HG03135 (cell line): ENCODE measurements around the gene YPEL3.
"Not testable (repeated sequence)": the region's sequence is repeated elsewhere in the genome, so short reads cannot be mapped to it uniquely, and the experiment has no call there.

Experiments
- ATAC-seq: cut with Tn5 transposase; IDR thresholded peaks from one replicate; pipeline ENCODE4 v1.9.1; 2021; ENCODE audit warnings: mild to moderate bottlenecking, moderate library complexity; ENCODE audit not compliant: unreplicated experiment

The YPEL3 gene, protein sequence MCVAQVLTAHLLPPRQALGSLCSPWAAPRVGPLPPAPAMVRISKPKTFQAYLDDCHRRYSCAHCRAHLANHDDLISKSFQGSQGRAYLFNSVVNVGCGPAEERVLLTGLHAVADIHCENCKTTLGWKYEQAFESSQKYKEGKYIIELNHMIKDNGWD

DNA sequence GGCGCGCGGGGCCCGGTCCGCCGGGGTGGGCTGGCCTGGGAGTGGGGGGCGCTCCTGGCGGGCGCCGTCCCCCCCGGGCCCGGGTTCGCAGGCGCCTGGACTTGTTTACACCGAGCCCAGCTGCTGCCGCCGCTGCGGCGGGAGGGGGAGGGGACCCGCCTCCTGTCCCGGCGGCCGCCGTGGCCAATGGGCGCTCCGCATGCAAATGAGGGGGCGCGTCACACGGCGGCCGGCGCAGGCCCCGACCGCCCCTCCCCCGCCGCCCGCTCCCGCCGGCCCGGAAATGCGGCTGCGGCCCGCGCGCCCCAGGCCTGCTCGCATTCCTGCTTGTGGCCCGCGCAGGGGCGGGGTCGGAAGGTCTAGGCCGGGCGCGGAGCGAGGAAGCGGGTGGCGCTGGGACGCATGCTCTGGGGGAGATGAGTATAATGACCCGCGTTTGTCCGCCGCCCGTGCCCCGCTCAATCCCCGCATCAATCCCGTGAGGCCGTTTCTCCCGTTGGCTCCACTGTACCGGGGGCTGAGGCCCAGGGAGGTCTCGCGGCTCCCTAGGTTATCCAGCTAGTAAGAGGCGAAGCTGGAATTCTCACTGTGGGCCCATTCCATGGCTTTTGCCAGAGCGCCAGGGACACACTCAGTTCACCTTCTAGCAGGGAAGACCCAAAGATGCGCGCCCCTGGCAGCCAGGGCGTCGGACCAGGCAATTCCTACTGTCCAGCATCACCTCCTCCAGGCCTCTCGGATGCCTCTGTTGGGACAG is at the start of gene YPEL3:
Gene YPEL3, minus strand, starts transcription at position 109 of the 757 bp plus-strand sequence. CDS start 731 bp downstream, outside the sequence.
- ATAC-seq, result peak; percentile 36

DNA sequence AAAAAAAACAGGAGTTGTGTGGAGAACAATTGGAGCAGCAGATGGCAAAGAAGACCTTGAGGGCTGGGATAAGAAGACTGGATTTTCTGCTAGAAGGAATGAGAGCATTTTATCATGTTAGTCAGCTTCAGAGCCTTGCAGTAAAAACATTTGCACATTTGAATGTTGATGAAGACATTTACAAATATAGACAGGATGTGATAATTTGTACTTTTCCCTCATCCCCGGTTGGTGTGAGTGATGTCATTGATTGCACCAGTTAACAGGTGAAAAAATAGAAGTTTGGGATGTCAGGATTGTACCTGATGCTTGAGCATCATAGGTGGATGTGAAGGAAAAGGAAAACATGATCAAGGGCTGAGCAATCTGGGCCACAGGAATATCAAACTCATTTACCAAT is 49.6 kb upstream of the YPEL3 start:
- no peak for ATAC-seq

DNA sequence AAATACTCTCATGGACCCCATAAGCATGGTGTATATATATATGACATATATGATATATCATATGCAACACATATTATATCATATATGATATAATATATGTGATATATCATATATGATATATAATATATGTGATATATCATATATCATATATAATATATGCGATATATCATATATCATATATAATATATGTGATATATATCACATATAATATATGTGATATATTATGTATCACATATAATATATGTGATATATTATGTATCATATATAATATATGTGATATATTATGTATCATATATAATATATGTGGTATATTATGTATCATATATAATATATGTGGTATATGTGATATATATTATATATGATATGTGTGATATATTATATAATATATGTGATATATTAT is 48.9 kb upstream of the YPEL3 start:
- no peak for ATAC-seq

DNA sequence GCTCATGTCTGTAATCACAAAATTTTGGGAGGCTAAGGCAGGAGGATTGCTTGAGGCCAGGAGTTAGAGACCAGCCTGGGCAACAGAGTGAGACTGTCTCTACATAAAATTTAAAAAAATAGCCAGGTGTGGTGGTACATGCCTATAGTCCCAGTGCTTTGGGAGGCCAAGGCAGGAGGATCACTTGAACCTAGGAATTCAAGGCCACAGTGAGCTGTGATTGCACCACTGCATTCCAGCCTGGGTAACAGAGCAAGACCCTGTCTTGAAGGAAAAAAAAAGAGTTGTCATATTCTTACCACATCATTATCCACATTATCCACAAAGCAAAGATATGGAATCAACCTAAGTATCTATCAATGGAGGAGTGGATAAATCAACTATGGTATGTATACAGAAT is 48.0 kb upstream of the YPEL3 start:
- no peak for ATAC-seq

GRCh38 chr16:30143347-30143702 is 47.3 kb upstream of the YPEL3 start:
- ATAC-seq, result no peak

DNA sequence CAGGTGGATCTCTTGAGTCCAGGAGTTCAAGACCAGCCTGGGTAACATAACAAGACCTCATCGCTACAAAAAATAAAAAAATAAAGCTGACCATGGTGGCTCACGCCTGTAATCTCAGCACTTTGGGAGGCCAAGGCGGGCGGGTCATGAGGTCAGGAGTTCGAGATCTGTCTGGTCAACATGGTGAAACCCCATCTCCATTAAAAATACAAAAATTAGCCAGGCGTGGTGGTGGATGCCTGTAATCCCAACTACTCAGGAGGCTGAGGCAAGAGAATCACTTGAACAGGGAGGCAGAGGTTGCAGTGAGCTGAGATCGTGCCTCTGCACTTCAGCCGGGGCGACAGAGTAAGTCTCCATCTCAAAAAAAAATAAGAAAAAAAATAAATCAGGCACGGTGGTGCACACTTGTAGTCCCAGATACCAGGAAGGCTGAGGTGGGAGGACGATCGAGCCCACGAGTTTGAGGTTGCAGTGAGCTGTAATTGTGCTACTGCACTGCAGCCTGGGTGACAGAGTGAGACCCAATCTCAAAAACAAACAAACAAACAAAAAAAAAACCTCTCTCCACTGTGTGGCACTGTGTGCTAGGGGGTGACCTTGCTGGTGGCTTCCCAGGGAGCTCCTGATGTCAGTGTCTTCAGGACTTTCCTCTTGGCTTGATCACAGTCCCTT is 46.8 kb upstream of the YPEL3 start:
- no peak for ATAC-seq

GRCh38 chr16:30141750-30142149 is 45.7 kb upstream of the YPEL3 start:
- no peak for ATAC-seq

GRCh38 chr16:30139583-30140481 is 43.8 kb upstream of the YPEL3 start:
- no peak for ATAC-seq

DNA sequence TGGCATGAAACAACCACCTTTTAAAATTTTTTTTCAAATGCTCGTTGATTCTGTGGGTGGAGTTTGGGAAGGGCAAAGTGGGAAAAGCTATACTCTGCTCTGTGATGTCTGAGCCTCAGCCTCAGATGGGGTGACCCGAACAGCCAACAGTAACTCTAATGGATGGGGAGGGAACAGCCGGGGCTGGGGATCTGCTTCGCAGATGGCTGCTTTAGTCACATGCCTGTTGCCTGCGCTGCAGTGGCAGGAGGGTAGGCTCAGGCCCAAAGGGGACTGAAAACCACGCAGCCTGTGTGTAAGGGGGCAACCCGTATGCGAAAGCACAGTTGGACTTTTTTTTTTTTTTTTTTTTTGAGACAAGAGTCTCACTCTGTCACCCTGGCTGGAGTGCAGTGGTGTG is 41.9 kb upstream of the YPEL3 start:
- ATAC-seq, result no peak

DNA sequence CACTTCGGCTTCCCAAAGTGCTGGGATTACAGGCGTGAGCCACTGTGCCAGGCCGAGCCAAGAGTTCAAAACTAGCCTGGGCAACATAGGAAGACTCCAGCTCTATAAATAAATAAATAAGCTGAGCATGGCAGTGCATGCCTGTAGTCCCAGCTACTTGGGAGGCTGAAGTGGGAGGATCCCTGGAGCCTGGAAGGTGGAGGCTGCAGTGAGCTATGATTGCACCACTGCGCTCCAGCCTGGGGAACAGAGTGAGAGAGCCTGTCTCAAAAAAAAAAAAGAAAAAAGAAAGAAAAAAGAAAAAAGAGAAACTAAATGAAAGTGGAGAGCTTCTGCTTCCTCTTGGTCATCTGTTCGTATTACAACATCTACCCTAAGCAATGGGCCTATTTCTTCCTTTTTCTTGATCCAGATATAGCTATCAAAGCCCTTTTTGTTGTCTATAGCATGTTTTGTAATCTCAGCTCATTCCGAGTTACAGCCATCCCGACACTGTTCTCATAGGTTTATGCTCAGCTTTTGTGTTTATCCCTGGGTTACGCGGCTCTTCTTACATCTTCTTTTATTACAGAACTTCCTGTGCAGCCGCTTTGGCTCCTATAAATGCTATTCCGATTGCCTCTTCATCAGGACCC is 41.1 kb upstream of the YPEL3 start:
- no peak for ATAC-seq

DNA sequence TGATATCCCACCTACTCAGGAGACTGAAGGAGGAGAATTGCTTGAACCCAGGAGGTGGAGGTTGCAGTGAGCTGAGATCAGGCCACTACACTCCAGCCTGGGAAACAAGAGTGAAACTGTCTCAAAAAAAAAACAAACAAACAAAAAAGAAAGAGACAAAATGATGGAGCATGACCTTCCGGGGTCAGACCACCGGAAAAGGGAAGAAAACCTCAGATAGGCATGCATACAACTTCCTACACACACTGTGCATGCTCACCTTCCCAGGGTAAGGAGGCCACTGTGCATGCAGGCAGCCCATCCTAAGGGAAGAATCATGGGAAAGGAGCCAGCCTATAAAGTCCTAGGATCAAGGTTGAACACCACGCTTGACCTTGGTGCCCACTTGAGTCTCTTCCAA is 36.6 kb upstream of the YPEL3 start:
- no peak for ATAC-seq

DNA sequence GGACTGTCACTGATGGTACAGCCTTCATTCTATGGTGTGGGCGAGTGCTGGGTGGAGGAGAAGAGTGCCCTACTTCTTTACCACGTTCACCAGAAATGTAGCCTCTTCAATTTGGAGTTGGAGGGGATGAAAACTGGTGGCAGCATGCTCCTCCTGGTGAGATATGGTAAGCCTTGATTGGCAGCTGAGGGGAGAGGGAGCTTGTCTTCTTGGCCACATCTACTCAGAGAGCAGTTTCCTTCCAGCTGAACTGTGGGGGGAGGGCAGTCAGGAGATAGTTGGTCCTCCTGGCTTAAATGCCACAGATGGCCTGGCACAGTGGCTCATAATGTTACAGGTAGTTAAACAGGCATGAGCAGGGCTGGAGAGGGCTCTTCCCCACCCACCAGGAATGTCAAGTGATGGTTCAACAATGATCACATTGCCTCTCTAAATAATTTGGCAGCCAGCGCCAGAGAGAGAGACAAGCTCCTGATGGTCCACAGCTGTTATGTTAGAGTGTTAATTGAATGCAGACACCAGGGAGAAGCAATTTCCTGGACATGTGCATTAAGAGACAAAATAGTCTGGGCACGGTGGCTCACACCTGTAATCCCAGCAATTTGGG is 36.0 kb upstream of the YPEL3 start:
- ATAC-seq, result no peak

- ATAC-seq, result no peak
These were observed 32.0 kb upstream of the YPEL3 start for GRCh38 chr16:30127993-30128392.

- not testable (repeated sequence) for ATAC-seq
These were observed 29.7 kb upstream of the YPEL3 start for GRCh38 chr16:30125690-30126089.

GRCh38 chr16:30124985-30125379 is 29.0 kb upstream of the YPEL3 start:
- ATAC-seq, result no peak

DNA sequence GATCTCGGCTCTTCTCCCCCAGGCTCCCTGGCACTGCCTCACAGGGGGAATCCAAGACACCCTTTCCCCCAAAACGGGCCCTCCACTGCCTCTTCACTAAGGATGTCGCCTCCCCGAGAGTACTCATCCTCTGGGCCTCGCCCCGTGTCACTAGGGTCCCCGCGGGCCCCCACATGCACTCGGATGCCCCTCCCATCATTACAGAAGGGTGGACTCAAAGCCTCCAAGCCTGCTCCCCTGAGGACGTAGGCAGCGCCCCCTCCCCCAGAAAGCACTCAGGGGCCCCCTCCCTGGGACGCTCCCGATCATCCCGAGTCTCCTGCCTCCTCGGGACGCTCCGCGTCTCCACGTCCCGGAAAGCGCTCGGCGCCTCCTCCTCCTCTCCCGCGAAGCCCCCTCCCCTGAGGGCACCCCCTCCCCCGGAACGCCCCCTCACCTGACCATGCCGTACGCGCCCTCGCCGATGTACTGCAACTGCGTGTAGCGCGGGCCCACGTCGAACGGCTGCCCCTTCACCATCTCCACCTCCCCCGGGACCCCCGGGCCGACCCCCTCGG is 26.7 kb upstream of the YPEL3 start:
- ATAC-seq, result no peak

- no peak for ATAC-seq
These were observed 25.9 kb upstream of the YPEL3 start for GRCh38 chr16:30121741-30122571.

- no peak for ATAC-seq
These were observed 24.5 kb upstream of the YPEL3 start for GRCh38 chr16:30120340-30121105.
